Mesenchymal stem cell (in vitro differentiated cells and primary cell): ENCODE data around the gene SPRED2.

Experiments used
- DNase-seq: peaks from one replicate; pipeline ENCODE4 v3.0.0-alpha.2; 2013
- H2AFZ ChIP-seq: one replicate; pipeline ENCODE4 v1.6.1; 2013; ENCODE audit warnings: low read depth, mild to moderate bottlenecking, control low read depth, inconsistent platforms, low read length, moderate library complexity
- H2AK5ac ChIP-seq: 2 replicates; pipeline ENCODE4 v1.6.1; 2013; ENCODE audit warnings: low read length, moderate library complexity, mild to moderate bottlenecking, inconsistent platforms; ENCODE audit not compliant: severe bottlenecking
- H2BK120ac ChIP-seq: one replicate; pipeline ENCODE4 v1.6.1; 2013; ENCODE audit warnings: low read depth, mild to moderate bottlenecking, inconsistent platforms, low read length, moderate library complexity
- H2BK12ac ChIP-seq, 2 experiments: one replicate each; pipeline ENCODE4 v1.6.1; 2013; ENCODE audit warnings: inconsistent platforms in 2 of 2, low read length in 2 of 2, mild to moderate bottlenecking in 2 of 2, moderate library complexity in 2 of 2, control low read depth in 1 of 2
- H2BK15ac ChIP-seq: one replicate; pipeline ENCODE4 v1.6.1; 2013; ENCODE audit warnings: mild to moderate bottlenecking, low read depth, inconsistent platforms; ENCODE audit not compliant: poor library complexity, severe bottlenecking
- H2BK5ac ChIP-seq: 2 replicates; pipeline ENCODE4 v1.6.1; 2013; ENCODE audit warnings: low read depth, mild to moderate bottlenecking, low read length, control low read depth, inconsistent platforms; ENCODE audit not compliant: poor library complexity, severe bottlenecking
- H3K14ac ChIP-seq, 2 experiments: one replicate each; pipeline ENCODE4 v1.6.1; 2013; ENCODE audit warnings: inconsistent platforms in 2 of 2, low read length in 2 of 2, control low read depth in 1 of 2, mild to moderate bottlenecking in 1 of 2, moderate library complexity in 1 of 2
- H3K18ac ChIP-seq, 2 experiments: one replicate each; pipeline ENCODE4 v1.6.1; 2013; ENCODE audit warnings: inconsistent platforms in 2 of 2, low read length in 2 of 2, control low read depth in 1 of 2, low read depth in 1 of 2, mild to moderate bottlenecking in 1 of 2
- H3K23ac ChIP-seq, 2 experiments: one replicate each; pipeline ENCODE4 v1.6.1; 2013; ENCODE audit warnings: inconsistent platforms in 2 of 2, low read length in 2 of 2, mild to moderate bottlenecking in 2 of 2, moderate library complexity in 2 of 2, control low read depth in 1 of 2
- H3K27ac ChIP-seq: 2 replicates; pipeline ENCODE4 v1.5.1; 2013; ENCODE audit warnings: mild to moderate bottlenecking, moderate library complexity, low read length, control low read depth, inconsistent platforms; ENCODE audit not compliant: poor library complexity, severe bottlenecking
- H3K27me3 ChIP-seq, 2 experiments: 2 replicates each; pipeline versions ENCODE4 v1.6.1 to v1.7.0; 2013; ENCODE audit warnings: low read length in 2 of 2, mild to moderate bottlenecking in 2 of 2, moderate library complexity in 2 of 2, control low read depth in 1 of 2, inconsistent platforms in 1 of 2; ENCODE audit not compliant: control insufficient read depth in 1 of 2, insufficient read depth in 1 of 2
- H3K36me3 ChIP-seq, 2 experiments: 2 replicates each; pipeline versions ENCODE4 v1.6.1 to v1.7.0; 2013; ENCODE audit warnings: low read length in 2 of 2, control low read depth in 1 of 2, inconsistent platforms in 1 of 2, low read depth in 1 of 2, mild to moderate bottlenecking in 1 of 2; ENCODE audit not compliant: insufficient read depth in 2 of 2, control insufficient read depth in 1 of 2
- H3K4ac ChIP-seq, 2 experiments: one replicate each; pipeline ENCODE4 v1.6.1; 2013; ENCODE audit warnings: inconsistent platforms in 2 of 2, low read length in 2 of 2, mild to moderate bottlenecking in 2 of 2, moderate library complexity in 2 of 2, control low read depth in 1 of 2, low read depth in 1 of 2
- H3K4me1 ChIP-seq: 2 replicates; pipeline ENCODE4 v1.6.1; 2013; ENCODE audit warnings: low read depth, low read length, control low read depth; ENCODE audit not compliant: control insufficient read depth, insufficient read depth
- H3K4me2 ChIP-seq: 2 replicates; pipeline ENCODE4 v1.6.1; 2013; ENCODE audit warnings: low read length, mild to moderate bottlenecking, inconsistent platforms; ENCODE audit not compliant: poor library complexity, severe bottlenecking
- H3K4me3 ChIP-seq, 2 experiments: 2 replicates each; pipeline versions ENCODE4 v1.5.1 to v1.7.0; 2013; ENCODE audit warnings: low read length in 2 of 2, mild to moderate bottlenecking in 2 of 2, control low read depth in 1 of 2, low read depth in 1 of 2; ENCODE audit not compliant: insufficient read depth in 1 of 2
- H3K79me1 ChIP-seq: replicated peaks from 2 replicates; pipeline ENCODE4 v1.6.1; 2013; ENCODE audit warnings: mild to moderate bottlenecking, control low read depth, low read length, inconsistent platforms; ENCODE audit not compliant: poor library complexity, severe bottlenecking
- H3K9ac ChIP-seq: 2 replicates; pipeline ENCODE4 v1.7.0; 2013; ENCODE audit warnings: mild to moderate bottlenecking, low read length, moderate library complexity
- H3K9me3 ChIP-seq: 2 replicates; pipeline ENCODE4 v1.7.0; 2013; ENCODE audit warnings: mild to moderate bottlenecking, low read length; ENCODE audit not compliant: control insufficient read depth
- H4K8ac ChIP-seq: one replicate; pipeline ENCODE4 v1.6.1; 2013; ENCODE audit warnings: inconsistent platforms, mild to moderate bottlenecking, low read length, moderate library complexity
- H4K91ac ChIP-seq: one replicate; pipeline ENCODE4 v1.6.1; 2013; ENCODE audit warnings: mild to moderate bottlenecking, low read length, inconsistent platforms
- WGBS: methylation state at CpG from one replicate; pipeline ENCODE4 v1.1.7; 2013; ENCODE audit warnings: mixed read lengths; 5-methylcytosine and 5-hydroxymethylcytosine counted together

SPRED2 gene

GRCh38 chr2:65334714-65335113 is 97.7 kb downstream of the SPRED2 start:
- Histone ChIP-seq H3K9me3 (no peaks in the 10 kb centered on the region), H2BK5ac (no peak overlapping the region), H2AFZ (no peak overlapping the region), H3K4me1 (no peaks in the 10 kb centered on the region), H3K9ac (no peak overlapping the region), H3K27me3 (no peaks in the 10 kb centered on the region), H3K27ac (no peak overlapping the region), H3K36me3 (peaks cover 10 to 62% of the 10 kb centered on the region in 2 experiments), H3K14ac (no peak overlapping the region), H3K4me3 (no peak overlapping the region), H4K91ac (no peak overlapping the region), H3K18ac (no peak overlapping the region), H2AK5ac (no peak overlapping the region), H2BK12ac (no peak overlapping the region), H3K79me1 (peaks cover 21% of the 10 kb centered on the region), H3K23ac (no peak overlapping the region), H2BK120ac (no peak overlapping the region), H4K8ac (no peak overlapping the region), H3K4me2 (no peak overlapping the region), H2BK15ac (no peak overlapping the region), H3K4ac (no peak overlapping the region)
- WGBS, result 100% methylated on average over 3 of the region's 4 CpGs
- no peak for DNase-seq

GRCh38 chr2:65331336-65332025 is 100.9 kb downstream of the SPRED2 start:
- 64% methylated on average over 5 of the region's 7 CpGs for WGBS
- H3K18ac ChIP-seq, result peak overlapping the region; percentile 68 to 80

GRCh38 chr2:65329525-65329924 is 102.9 kb downstream of the SPRED2 start:
- H2BK5ac ChIP-seq, result no peak overlapping the region
- peak overlapping the region; percentile 69 for H4K8ac ChIP-seq
- H2BK15ac ChIP-seq, result peak overlapping the region; percentile 13
- H2AK5ac ChIP-seq, result no peak overlapping the region
- peak overlapping the region; percentile 0 for H2BK120ac ChIP-seq
- H3K4me1 ChIP-seq, result no peaks in the 10 kb centered on the region
- no peaks in the 10 kb centered on the region for H3K9me3 ChIP-seq
- no peak for DNase-seq
- H3K18ac ChIP-seq, result peak overlapping the region; percentile 55 to 72
- H3K27me3 ChIP-seq, result no peaks in the 10 kb centered on the region
- H3K4me3 ChIP-seq, result no peak overlapping the region
- H3K14ac ChIP-seq, result no peak overlapping the region
- H3K27ac ChIP-seq, result no peak overlapping the region
- H3K4me2 ChIP-seq, result no peak overlapping the region
- 26% methylated on average over 5 of the region's 5 CpGs for WGBS
- H3K4ac ChIP-seq, result no peak overlapping the region
- peak overlapping the region; percentile 35 for H4K91ac ChIP-seq
- no peak overlapping the region for H3K9ac ChIP-seq
- H3K36me3 ChIP-seq, result peaks cover 15 to 90% of the 10 kb centered on the region in 2 experiments
- no peak overlapping the region for H2AFZ ChIP-seq
- H2BK12ac ChIP-seq, result no peak overlapping the region
- H3K23ac ChIP-seq, result no peak overlapping the region
- H3K79me1 ChIP-seq, result peaks cover 24% of the 10 kb centered on the region

More at GRCh38 chr2:65331336-65332025, 100.9 kb downstream of the SPRED2 start:
- Histone ChIP-seq H3K4me1 (no peaks in the 10 kb centered on the region), H3K36me3 (peaks cover 13 to 78% of the 10 kb centered on the region in 2 experiments), H2BK12ac (peak overlapping the region in 1 of 2 experiments; percentile 67), H4K8ac (peak overlapping the region; percentile 50), H3K79me1 (peaks cover 20% of the 10 kb centered on the region), H3K4ac (peak overlapping the region; percentile 21 to 78), H3K4me3 (no peak overlapping the region), H2BK120ac (no peak overlapping the region), H2BK15ac (no peak overlapping the region), H2BK5ac (no peak overlapping the region), H2AK5ac (no peak overlapping the region), H3K9me3 (no peaks in the 10 kb centered on the region), H3K14ac (peak overlapping the region in 1 of 2 experiments; percentile 93), H2AFZ (no peak overlapping the region), H3K27me3 (no peaks in the 10 kb centered on the region), H3K27ac (no peak overlapping the region), H3K4me2 (no peak overlapping the region), H4K91ac (peak overlapping the region; percentile 35), H3K9ac (no peak overlapping the region), H3K23ac (peak overlapping the region in 1 of 2 experiments; percentile 50)
- peak; percentile 74 for DNase-seq

- Histone ChIP-seq H3K27me3 (no peaks in the 10 kb centered on the region), H3K36me3 (peaks cover 15 to 69% of the 10 kb centered on the region in 2 experiments), H3K4me1 (no peaks in the 10 kb centered on the region), H2BK120ac (no peak overlapping the region), H3K18ac (no peak overlapping the region), H3K4me3 (no peak overlapping the region), H2BK15ac (no peak overlapping the region), H3K23ac (no peak overlapping the region), H4K91ac (no peak overlapping the region), H2BK12ac (no peak overlapping the region), H3K4me2 (no peak overlapping the region), H3K27ac (no peak overlapping the region), H3K9ac (no peak overlapping the region), H4K8ac (peak overlapping the region; percentile 56), H2AFZ (no peak overlapping the region), H2BK5ac (no peak overlapping the region), H3K79me1 (peaks cover 20% of the 10 kb centered on the region), H3K9me3 (no peaks in the 10 kb centered on the region), H3K4ac (no peak overlapping the region), H3K14ac (no peak overlapping the region), H2AK5ac (no peak overlapping the region)
- DNase-seq, result no peak
- 94% methylated on average over 4 of the region's 4 CpGs for WGBS
Measured at GRCh38 chr2:65326276-65326675, 106.1 kb downstream of the SPRED2 start.
